ENCODE results near the gene BAZ1B.
A peak's percentile ranks its signal among the peaks of the same experiment; 100 is the strongest.
"Not testable (repeated sequence)": the region's sequence is repeated elsewhere in the genome, so short reads cannot be mapped to it uniquely, and the experiment has no call there.

BAZ1B gene

GRCh38 chr7:73503229-73503628, 18.9 kb downstream of the BAZ1B start:
- no peak for DNase-seq

GRCh38 chr7:73496626-73497025, 25.5 kb downstream of the BAZ1B start:
- no peak for DNase-seq

GRCh38 chr7:73495507-73495906, 26.6 kb downstream of the BAZ1B start:
- DNase-seq: not testable (repeated sequence)

- no peak for DNase-seq
Measured at GRCh38 chr7:73489976-73490375, 32.1 kb downstream of the BAZ1B start.

DNA sequence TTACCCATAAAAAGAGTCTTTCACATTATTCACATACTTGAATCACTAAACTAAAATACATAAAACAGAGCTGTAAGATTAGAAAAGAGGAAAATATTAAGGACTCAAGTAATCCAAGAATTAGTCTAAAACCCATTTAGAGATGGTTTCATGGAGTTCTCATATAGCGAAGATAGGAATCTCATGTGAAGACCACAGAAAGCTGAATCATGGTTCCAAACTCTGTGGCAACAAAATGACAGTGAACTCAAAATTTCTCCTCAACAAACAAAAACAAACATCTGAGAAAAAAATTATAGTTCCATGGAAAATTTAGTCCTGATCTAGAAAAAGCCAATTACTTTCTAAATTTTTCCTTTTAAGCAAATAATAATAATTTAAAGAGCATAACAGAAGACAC, 34.6 kb downstream of the BAZ1B start:
- DNase-seq: no peak

DNA sequence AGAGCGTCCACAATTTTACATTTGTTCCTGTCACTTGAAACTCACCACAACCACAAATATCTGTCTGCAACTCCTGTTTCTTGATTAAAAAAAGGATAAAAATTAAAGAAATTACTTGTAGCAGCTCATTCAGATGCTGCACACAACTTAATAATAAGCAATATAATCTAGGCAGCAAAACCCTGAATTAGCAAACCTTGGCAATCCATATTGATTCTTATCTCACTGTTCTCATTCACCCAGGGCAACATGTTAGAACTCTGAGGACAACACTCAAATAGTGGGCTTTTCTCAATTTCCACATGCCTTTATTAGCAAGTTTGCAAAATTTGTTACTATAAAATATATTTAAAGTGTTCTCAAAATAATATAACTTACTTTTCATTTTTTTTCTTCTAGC, 38.9 kb downstream of the BAZ1B start:
- no peak for DNase-seq

GRCh38 chr7:73482746-73483145, 39.3 kb downstream of the BAZ1B start:
- no peak for DNase-seq

DNA sequence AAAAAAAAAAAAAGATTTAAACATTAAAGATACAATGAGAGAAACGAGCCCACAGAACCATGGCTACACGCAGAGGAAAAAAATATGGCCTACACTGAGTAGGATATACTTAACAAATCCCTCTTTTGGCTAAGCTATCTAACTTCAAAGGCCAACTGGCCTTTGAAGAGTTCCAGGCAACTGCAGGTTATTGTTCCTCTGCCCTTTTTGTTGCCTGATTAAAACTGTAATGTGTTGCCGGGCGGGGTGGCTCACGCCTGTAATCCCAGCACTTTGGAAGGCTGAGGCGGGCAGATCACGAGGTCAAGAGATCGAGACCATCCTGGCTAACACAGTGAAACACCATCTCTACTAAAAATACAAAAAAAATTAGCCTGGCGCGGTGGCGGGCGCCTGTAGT, 40.6 kb downstream of the BAZ1B start:
- DNase-seq: not testable (repeated sequence)

DNA sequence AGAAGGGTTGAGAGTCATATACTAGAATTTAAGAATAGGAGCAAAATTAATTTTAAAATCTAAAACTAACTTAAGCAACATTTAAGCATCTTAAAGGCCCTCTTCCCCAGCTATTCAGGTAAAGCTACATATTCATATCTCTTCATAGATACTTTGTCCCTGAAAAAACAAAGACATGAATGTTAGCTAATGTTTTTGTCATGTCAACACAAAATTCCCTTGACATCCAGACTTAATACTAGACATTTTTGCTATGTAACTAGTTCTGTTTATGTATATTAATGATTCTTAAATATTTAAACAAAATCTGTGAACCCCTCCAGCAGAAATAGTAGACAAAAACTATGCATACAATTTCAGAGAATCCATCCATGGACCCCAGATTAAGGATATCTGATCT, 43.5 kb downstream of the BAZ1B start:
- no peak for DNase-seq

DNA sequence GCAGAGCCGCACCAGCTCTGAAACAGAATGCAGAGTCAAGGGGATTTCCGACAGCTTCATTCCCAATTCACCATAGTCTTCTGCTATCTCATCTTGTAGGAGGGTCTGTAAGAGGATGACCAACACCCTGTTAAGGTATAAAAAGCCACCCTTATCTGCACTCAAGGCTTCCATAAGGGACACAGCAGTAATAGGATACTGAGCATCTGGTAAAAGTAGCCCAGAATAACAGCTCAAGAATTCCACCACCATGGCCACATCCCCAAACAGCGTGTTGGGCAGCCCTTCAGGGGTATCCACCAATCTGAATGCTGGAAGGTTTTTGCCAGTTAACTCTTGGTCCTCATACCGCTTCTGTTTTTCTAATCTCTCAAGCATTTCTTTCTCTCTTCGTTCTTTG, 44.7 kb downstream of the BAZ1B start:
- DNase-seq: no peak

- no peak for DNase-seq
Measured at GRCh38 chr7:73470208-73470607, 51.9 kb downstream of the BAZ1B start.

GRCh38 chr7:73467046-73467445, 55.0 kb downstream of the BAZ1B start:
- DNase-seq: not testable (repeated sequence)

GRCh38 chr7:73466112-73466511, 56.0 kb downstream of the BAZ1B start:
- DNase-seq: no peak

DNA sequence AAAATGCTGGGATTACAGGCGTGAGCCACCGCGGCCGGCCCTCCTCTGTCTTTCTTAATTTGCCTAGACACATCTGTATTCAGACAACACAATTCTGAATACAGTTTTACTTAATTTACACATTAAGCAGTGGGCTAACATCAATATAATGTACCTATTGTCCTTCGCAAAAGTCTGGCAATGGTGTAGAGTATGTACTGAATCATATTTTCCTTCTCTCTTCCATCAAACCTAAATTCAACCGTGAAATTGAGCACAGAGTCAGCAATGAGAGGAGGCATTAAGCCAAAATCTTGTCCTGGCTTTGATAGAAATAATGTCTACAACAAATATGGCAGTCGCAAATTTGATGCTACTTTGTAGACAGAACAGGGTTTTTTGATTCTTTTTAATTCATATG, 58.1 kb downstream of the BAZ1B start:
- no peak for DNase-seq

GRCh38 chr7:73463260-73463659, 58.8 kb downstream of the BAZ1B start:
- DNase-seq: no peak

- DNase-seq: no peak
Measured at GRCh38 chr7:73461782-73462285, 60.3 kb downstream of the BAZ1B start.

DNA sequence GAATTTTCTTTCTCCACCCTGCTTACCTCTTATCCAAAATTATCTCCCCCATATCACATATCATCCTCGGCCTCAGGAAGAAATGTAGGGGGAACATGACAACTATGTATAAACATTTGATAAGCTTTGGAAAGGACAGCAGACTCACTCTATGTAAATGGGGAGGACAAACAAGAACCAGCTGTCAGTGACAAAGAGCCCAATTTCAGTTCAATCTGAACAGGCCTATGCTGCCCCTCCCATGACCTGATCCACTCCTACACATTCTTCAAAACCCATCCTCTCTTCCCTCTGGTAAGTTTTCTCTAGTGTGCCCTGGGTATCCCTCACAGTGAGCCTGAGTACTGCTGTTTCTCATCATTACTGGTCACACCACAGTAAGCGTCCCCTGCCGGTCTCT, 67.7 kb downstream of the BAZ1B start:
- DNase-seq: no peak

DNA sequence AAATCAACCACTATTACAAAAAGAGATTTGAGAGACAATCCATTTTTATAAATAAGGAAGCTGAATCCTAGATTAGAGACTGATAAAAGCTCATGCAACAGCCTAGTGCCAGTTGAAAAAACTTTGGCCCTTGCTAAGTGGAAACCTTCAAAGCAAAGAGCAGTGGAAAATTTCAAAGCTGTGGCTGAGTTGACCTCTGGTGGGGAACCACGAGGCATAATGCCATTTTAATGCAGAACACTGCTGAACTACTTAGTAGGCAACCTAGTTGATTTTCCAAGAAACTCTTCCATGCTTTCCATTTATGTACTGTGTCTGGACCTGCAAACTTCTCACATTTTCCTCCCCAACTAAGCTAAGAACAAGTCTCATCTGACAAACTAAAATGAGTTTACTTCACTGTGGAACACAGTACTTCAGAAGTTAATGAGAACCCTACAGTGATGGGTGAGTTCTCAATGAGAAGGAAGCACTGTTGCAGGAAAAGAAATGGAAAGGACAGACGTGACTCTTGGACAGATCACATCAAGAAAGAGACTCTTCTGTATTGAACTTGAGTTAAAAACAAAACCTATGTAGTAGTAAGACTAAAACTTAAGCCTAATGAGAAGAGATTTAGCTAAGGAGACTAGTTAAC, 69.0 kb downstream of the BAZ1B start:
- DNase-seq: no peak

- DNase-seq: peak; percentile 34
Measured at GRCh38 chr7:73451780-73452398, 70.2 kb downstream of the BAZ1B start.

DNA sequence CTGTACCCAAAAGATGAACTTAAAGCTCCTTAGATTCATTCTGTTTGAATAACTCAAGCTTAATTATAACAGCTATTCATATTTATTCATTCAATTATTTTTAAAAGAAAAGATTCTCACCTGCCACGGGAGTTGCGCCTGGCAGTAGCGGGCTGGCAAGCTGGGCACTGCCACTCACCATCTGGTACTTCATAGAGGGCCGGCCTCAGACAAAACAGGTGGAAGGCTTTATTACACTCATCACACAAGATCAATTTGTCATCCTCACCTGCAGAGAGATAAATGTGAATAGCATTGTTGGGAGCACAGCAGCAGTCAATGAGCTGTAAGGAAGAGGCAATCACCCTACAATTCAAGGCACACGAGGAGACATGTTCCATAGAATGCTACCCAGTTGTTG, 72.7 kb downstream of the BAZ1B start:
- DNase-seq: peak; percentile 50

DNA sequence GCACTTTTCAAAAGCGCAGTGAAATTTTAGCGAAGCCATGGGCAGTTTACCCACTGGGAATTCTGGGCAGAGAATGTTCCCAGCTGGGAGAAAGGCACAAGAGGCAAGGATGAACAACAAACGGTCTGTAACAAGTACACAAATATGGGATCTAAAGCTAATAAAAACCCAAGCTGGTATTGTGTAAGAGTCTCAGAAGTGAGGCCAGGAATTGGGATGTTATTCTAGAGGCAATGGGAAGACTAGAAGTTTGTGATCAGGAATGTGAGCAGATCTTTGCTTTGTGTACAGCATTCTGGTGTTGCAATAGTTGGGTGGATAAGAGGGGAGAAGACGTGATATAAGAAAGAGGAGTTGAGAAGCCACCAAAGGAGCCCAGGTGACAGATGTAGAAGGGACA, 73.5 kb downstream of the BAZ1B start:
- no peak for DNase-seq

GRCh38 chr7:73447121-73447733, 74.9 kb downstream of the BAZ1B start:
- no peak for DNase-seq

DNA sequence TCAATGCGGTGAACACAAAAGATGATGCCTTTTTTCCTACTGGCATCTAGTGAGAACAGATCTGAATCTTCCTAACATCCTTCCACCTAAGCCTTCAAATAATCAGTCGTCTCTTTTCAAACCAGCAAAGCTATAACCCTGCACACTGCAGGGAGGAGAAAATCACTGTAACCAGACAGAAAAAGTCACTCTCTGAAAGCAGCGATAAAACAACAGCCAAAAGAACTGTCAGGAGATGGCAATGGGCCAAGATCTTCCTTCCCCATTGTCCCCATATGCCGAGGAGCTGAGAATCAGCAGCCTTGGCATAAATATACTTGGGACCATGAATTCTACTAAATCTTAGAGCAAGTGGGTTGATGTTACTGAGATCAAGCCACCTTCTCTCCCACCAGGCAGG, 75.4 kb downstream of the BAZ1B start:
- DNase-seq: no peak

GRCh38 chr7:73443548-73444255, 78.4 kb downstream of the BAZ1B start:
- no peak for DNase-seq

All from NCI-H1092 (cell line).